ENCODE data around the gene ZNF215.
"Not testable (repeated sequence)": the region's sequence is repeated elsewhere in the genome, so short reads cannot be mapped to it uniquely, and the experiment has no call there.

ZNF215 gene

GRCh38 chr11:6941970-6942369, 15.7 kb downstream of the ZNF215 start:
- DNase-seq (ENCODE audit: low read depth): no peak

GRCh38 chr11:6943131-6943530, 16.9 kb downstream of the ZNF215 start:
- DNase-seq (ENCODE audit: low read depth): no peak

DNA sequence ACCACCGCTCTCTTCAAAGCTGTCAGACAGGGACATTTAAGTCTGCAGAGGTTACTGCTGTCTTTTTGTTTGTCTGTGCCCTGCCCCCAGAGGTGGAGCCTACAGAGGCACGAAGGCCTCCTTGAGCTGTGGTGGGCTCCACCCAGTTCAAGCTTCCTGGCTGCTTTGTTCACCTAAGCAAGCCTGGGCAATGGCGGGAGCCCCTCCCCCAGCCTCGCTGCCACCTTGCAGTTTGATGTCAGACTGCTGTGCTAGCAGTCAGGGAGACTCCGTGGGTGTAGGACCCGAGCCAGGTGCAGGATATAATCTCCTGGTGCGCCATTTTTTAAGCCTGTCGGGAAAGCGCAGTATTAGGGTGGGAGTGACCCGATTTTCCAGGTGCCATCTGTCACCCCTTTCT, 28.0 kb downstream of the ZNF215 start:
- not testable (repeated sequence) for DNase-seq (ENCODE audit: low read depth)

- DNase-seq (ENCODE audit: low read depth): no peak
Measured at GRCh38 chr11:6962141-6962540, 35.9 kb downstream of the ZNF215 start.

DNA sequence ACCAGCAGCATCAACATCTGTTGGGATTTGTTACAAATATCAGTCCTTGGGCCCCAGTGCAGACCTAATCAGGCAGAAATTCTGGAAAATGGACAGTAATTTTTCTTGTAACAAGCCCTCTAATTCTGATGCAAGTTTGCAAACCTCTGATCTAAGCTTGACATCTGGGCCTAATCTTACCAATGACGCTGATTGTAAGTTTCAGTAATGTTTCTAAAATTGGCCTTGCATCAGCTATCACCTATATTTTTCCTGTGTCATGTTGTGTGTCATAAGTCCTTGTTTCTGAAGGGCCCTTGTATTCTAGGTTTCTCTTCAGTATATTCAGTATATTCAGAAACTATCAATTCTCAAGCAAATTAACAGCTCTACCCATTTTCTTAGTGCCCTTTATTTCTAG, 36.4 kb downstream of the ZNF215 start:
- no peak for DNase-seq (ENCODE audit: low read depth)

DNA sequence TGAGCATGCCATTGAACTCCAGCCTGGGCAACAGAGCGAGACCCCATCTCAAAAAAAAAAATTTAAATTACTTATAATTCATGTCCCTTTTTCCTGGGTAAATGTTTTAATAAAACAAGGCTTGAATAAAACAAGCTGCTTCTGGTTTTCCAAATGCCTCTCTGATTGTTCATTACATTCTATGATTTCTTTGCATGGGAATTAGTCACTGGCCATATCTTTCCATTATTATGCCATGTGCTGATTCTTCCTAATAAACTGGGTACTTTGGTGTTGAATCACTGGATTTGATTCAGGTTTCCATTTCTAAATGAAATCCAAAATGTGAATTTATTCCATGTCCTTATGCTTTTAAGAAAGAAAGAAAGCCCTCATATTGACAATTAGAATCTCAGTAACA, 42.6 kb downstream of the ZNF215 start:
- no peak for DNase-seq (ENCODE audit: low read depth)

DNA sequence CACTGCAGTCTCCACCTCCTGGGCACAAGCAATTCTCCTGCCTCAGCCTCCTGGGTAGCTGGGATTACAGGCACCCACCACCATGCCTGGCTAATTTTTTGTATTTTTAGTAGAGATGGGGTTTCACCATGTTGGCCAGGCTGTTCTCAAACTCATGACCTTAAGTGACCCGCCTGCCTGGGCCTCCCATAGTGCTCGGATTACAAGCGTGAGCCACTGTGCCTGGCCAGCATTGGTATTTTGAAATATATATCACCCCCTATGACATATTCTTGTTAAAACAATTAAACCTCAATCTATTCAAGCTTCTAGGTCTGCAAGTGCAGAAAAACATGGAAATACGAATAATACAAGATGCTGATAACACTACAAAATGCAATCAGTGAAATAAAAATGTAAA, 43.6 kb downstream of the ZNF215 start:
- DNase-seq (ENCODE audit: low read depth): not testable (repeated sequence)

GRCh38 chr11:6979365-6979764, 53.1 kb downstream of the ZNF215 start:
- no peak for DNase-seq (ENCODE audit: low read depth)

- DNase-seq (ENCODE audit: low read depth): no peak
Measured at GRCh38 chr11:6986487-6986886, 60.3 kb downstream of the ZNF215 start.

GRCh38 chr11:6988506-6988905, 62.3 kb downstream of the ZNF215 start:
- DNase-seq (ENCODE audit: low read depth): no peak

- DNase-seq (ENCODE audit: low read depth): no peak
Measured at GRCh38 chr11:6991227-6991626, 65.0 kb downstream of the ZNF215 start.

DNA sequence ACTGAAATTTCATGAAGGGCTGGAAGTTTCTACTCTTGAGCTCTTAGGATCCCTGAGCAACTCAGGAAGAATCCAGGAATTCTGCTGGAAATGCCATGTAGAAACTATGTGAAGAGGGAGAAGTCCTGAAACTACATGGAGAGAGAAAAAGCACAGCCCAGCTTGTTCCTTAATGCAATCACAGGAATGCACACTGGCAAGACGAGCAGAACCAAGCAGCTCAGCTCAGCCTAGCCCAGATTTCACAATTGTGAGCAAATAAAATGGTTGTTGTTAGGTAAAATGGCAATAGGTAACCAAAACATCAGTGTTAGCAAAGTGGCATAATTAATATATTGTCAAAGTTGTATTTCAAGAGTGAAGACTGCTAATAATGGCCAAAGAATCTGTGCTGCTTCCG, 65.8 kb downstream of the ZNF215 start:
- DNase-seq (ENCODE audit: low read depth): no peak

GRCh38 chr11:6992457-6993417, 66.5 kb downstream of the ZNF215 start:
- no peak for DNase-seq (ENCODE audit: low read depth)

- no peak for DNase-seq (ENCODE audit: low read depth)
Measured at GRCh38 chr11:6995703-6996102, 69.5 kb downstream of the ZNF215 start.

DNA sequence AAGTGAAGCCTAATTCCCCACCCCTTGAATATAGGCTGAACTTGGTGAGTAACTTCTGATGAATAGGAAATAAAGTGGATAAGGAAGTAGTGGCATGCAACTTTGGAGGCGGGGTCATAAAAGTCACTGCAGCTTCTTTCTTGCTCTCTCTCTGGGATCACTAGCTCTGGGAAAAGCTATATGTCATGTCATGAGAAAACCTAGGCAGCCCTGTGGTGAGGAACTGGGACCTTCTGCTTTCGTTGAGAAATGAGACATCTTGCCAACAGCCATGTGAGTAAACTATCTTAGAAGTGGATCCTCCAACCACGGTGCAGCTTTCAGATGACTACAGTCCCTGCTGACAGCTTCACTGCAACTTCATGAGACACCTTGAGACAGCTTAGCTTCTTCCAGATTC, 78.3 kb downstream of the ZNF215 start:
- no peak for DNase-seq (ENCODE audit: low read depth)
